ENCODE results near the gene BPIFB3. TPM values are rescaled to one million over a fixed set of nuclear protein-coding genes. Genes with fewer than 3 reads are reported as not detected.

Gene BPIFB3
- total and polyA plus RNA-seq, 2 of the 13 experiments (the other 11 are each of a cell fraction or from before 2014, with no cell fraction given) = 0.09 TPM; not detected in 1

DNA sequence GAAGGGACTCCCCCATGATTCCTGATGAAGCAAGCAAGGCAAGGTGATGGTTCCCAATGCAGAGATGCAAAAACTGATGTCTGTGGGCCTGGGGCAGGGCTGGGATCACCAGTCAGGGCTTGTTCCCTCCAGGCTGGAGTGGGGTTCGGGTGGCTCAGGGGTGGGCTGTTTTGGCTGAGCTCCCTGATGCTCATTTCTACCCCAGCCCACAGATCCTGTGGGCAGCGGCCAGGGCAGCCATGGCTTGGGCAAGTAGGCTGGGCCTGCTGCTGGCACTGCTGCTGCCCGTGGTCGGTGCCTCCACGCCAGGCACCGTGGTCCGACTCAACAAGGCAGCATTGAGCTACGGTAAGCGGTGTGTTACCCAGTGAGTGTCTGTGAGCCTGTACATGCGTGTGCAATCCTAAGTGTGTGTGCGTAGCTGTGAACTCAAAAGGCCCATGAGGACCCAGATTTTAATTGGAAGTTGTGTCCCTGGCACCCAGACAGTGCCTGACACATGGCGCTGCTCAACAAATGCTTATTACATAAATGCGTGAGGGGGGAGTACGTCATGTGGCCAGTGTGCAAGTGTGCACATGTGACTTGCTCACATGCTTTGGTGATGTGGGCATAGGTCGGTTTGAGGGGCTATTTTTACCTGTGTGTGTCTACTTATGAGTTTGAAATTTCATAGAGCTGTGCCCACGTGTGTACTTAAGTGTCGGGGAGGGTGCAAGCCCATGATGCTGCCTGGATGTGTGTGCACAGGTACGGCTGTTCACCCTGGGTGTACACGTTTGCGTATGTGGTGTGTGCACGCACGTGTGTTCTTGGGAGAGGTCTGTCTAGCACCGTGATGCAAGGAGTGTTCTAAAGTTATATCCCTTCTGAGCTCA lies 45.1 kb upstream of the BPIFB3 start (continued):
- TF ChIP-seq FOXM1 (CRISPR knock-in tag; IDR thresholded peaks at IDR 0.05) (no peak), POGZ (CRISPR knock-in tag; IDR thresholded peaks at IDR 0.05) (0 out of 2 replicates have a peak, but pooled peaks have one; percentile 25), ZNF382 (CRISPR knock-in tag; IDR thresholded peaks at IDR 0.05; ENCODE audit: borderline replicate concordance) (no peak), ZNF570 (CRISPR knock-in tag; IDR thresholded peaks at IDR 0.05; ENCODE audit: borderline replicate concordance) (no peak), BHLHE40 (IDR thresholded peaks at IDR 0.05; ENCODE audit: low read length) (peak; percentile 43; the same call in 1 of the 2 replicates), NFKBIZ (CRISPR knock-in tag; IDR thresholded peaks at IDR 0.05) (0 out of 2 replicates have a peak, but pooled peaks have one; percentile 14), ZNF260 (CRISPR knock-in tag; IDR thresholded peaks at IDR 0.05; ENCODE audit: borderline replicate concordance, low read depth) (no peak), GABPB1 (CRISPR knock-in tag; IDR thresholded peaks at IDR 0.05) (peak; percentile 61), ZNF264 (CRISPR knock-in tag; IDR thresholded peaks at IDR 0.05) (peak; percentile 84), SSRP1 (CRISPR knock-in tag; IDR thresholded peaks at IDR 0.05) (no peak; the same call in 1 of the 2 replicates), RBM22 (optimal IDR thresholded peaks at IDR 0.05; ENCODE audit: low read length) (peak; percentile 11), SMARCE1 (IDR thresholded peaks at IDR 0.05; ENCODE audit: borderline replicate concordance) (no peak), RAD21 (CRISPR knock-in tag; IDR thresholded peaks at IDR 0.05) (peak; percentile 10; the same call in 1 of the 2 replicates), ZNF430 (CRISPR knock-in tag; IDR thresholded peaks at IDR 0.05) (peak; percentile 34; the same call in 1 of the 2 replicates), ZNF232 (CRISPR knock-in tag; IDR thresholded peaks at IDR 0.05; ENCODE audit: borderline replicate concordance) (peak; percentile 63; the same call in 1 of the 2 replicates), ZNF737 (CRISPR knock-in tag; IDR thresholded peaks at IDR 0.05; ENCODE audit: borderline replicate concordance) (peak; percentile 48; the same call in 1 of the 2 replicates), SP2 (CRISPR knock-in tag; IDR thresholded peaks at IDR 0.05) (no peak), ZNF816 (CRISPR knock-in tag; IDR thresholded peaks at IDR 0.05; ENCODE audit: borderline replicate concordance) (0 out of 2 replicates have a peak, but pooled peaks have one; percentile 5), ZEB1 (IDR thresholded peaks at IDR 0.05; ENCODE audit: insufficient replicate concordance, low read depth) (no peak), RFX1 (IDR thresholded peaks at IDR 0.05) (no peak)
- TF ChIP-seq, protein P1, sequence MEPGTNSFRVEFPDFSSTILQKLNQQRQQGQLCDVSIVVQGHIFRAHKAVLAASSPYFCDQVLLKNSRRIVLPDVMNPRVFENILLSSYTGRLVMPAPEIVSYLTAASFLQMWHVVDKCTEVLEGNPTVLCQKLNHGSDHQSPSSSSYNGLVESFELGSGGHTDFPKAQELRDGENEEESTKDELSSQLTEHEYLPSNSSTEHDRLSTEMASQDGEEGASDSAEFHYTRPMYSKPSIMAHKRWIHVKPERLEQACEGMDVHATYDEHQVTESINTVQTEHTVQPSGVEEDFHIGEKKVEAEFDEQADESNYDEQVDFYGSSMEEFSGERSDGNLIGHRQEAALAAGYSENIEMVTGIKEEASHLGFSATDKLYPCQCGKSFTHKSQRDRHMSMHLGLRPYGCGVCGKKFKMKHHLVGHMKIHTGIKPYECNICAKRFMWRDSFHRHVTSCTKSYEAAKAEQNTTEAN (CRISPR knock-in tag; conservative IDR thresholded peaks at IDR 0.05) = peak; percentile 96
- TF ChIP-seq, protein P2, sequence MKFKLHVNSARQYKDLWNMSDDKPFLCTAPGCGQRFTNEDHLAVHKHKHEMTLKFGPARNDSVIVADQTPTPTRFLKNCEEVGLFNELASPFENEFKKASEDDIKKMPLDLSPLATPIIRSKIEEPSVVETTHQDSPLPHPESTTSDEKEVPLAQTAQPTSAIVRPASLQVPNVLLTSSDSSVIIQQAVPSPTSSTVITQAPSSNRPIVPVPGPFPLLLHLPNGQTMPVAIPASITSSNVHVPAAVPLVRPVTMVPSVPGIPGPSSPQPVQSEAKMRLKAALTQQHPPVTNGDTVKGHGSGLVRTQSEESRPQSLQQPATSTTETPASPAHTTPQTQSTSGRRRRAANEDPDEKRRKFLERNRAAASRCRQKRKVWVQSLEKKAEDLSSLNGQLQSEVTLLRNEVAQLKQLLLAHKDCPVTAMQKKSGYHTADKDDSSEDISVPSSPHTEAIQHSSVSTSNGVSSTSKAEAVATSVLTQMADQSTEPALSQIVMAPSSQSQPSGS (CRISPR knock-in tag; IDR thresholded peaks at IDR 0.05) = 0 out of 2 replicates have a peak, but pooled peaks have one; percentile 17
- TF ChIP-seq, protein P3, sequence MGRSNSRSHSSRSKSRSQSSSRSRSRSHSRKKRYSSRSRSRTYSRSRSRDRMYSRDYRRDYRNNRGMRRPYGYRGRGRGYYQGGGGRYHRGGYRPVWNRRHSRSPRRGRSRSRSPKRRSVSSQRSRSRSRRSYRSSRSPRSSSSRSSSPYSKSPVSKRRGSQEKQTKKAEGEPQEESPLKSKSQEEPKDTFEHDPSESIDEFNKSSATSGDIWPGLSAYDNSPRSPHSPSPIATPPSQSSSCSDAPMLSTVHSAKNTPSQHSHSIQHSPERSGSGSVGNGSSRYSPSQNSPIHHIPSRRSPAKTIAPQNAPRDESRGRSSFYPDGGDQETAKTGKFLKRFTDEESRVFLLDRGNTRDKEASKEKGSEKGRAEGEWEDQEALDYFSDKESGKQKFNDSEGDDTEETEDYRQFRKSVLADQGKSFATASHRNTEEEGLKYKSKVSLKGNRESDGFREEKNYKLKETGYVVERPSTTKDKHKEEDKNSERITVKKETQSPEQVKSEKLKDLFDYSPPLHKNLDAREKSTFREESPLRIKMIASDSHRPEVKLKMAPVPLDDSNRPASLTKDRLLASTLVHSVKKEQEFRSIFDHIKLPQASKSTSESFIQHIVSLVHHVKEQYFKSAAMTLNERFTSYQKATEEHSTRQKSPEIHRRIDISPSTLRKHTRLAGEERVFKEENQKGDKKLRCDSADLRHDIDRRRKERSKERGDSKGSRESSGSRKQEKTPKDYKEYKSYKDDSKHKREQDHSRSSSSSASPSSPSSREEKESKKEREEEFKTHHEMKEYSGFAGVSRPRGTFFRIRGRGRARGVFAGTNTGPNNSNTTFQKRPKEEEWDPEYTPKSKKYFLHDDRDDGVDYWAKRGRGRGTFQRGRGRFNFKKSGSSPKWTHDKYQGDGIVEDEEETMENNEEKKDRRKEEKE (IDR thresholded peaks at IDR 0.05) = no peak
